Endothelial cell of umbilical vein (primary cell): ENCODE data around the gene KCNC1. TPM values are rescaled to one million over a fixed set of nuclear protein-coding genes. Genes with fewer than 3 reads are reported as not detected.

ENCODE experiments used
- BruUV-seq: library from RNA; stranded (reverse); fragments of 400-500 nt; replicated peaks from 2 replicates; lab custom pipeline; 2021; lab: Mats Ljungman, UMichigan
- CTCF ChIA-PET: fragments of 300-600, 350-600 bp; sonication (Branson Sonifier 250); formaldehyde crosslinking; loops from one replicate; lab custom pipeline; 2021; ENCODE audit warnings: antibody characterized with exemption, inconsistent platforms; lab: Charles Lee
- POLR2A ChIA-PET: fragments of 300-600, 350-600 bp; sonication (Branson Sonifier 250); formaldehyde crosslinking; loops from one replicate; lab custom pipeline; 2021; ENCODE audit warnings: antibody characterized with exemption, inconsistent platforms; lab: Charles Lee
- DNase-seq: peaks from one replicate; pipeline ENCODE4 v3.0.0-alpha.2; 2011; ENCODE audit warnings: low read depth, low spot score
- FAIRE-seq: peaks from 2 replicates; lab custom pipeline; 2011; peaks lifted over from hg19 to GRCh38; lab: Jason Lieb, UNC
- H2AFZ ChIP-seq: 2 replicates; pipeline ENCODE4 v1.6.0; 2012; ENCODE audit warnings: low read depth, low read length, control low read depth, inconsistent platforms
- H3K27ac ChIP-seq: 2 replicates; pipeline ENCODE4 v1.5.1; 2011; ENCODE audit warnings: low read depth, mild to moderate bottlenecking, control low read depth, low read length, moderate library complexity; ENCODE audit not compliant: insufficient read depth
- H3K27me3 ChIP-seq, 2 experiments: 2 replicates each; pipeline versions ENCODE4 v1.6.0 to v1.6.1; 2011; ENCODE audit warnings: low read length in 2 of 2, mixed read lengths in 1 of 2; ENCODE audit not compliant: control insufficient read depth in 2 of 2, insufficient read depth in 2 of 2
- H3K36me3 ChIP-seq, 2 experiments: 2 replicates in 1 of 2; 3 replicates in 1 of 2; pipeline ENCODE4 v1.5.1; 2011; ENCODE audit warnings: low read length in 2 of 2, mild to moderate bottlenecking in 1 of 2, moderate library complexity in 1 of 2; ENCODE audit not compliant: control insufficient read depth in 2 of 2, insufficient read depth in 2 of 2; ENCODE audit errors: extremely low read depth in 1 of 2
- H3K4me1 ChIP-seq: 3 replicates; pipeline ENCODE4 v1.5.1; 2011; ENCODE audit warnings: mild to moderate bottlenecking, low read length; ENCODE audit not compliant: control insufficient read depth, insufficient read depth; ENCODE audit errors: extremely low read depth
- H3K4me2 ChIP-seq: 2 replicates; pipeline ENCODE4 v1.6.1; 2011; ENCODE audit warnings: low read length, control low read depth, mixed read lengths; ENCODE audit not compliant: insufficient read depth
- H3K4me3 ChIP-seq, 3 experiments: fragments of 200-600 bp in 1 of 3; sonication (generic), shearing (Covaris generic) in 1 of 3; replicated peaks in 1 of 3; 2 replicates each; pipeline ENCODE4 v1.5.1; 2011 to 2016; ENCODE audit warnings: control low read depth in 3 of 3, low read length in 3 of 3, mild to moderate bottlenecking in 2 of 3, inconsistent platforms in 1 of 3, low read depth in 1 of 3, moderate library complexity in 1 of 3; ENCODE audit not compliant: insufficient read depth in 1 of 3
- H3K79me2 ChIP-seq: 2 replicates; pipeline ENCODE4 v1.6.0; 2012; ENCODE audit warnings: low read length, inconsistent platforms; ENCODE audit not compliant: control insufficient read depth, insufficient read depth
- H3K9ac ChIP-seq: replicated peaks from 2 replicates; pipeline ENCODE3; 2011; ENCODE audit warnings: low read length, control low read depth; ENCODE audit not compliant: insufficient read depth; ENCODE audit errors: extremely low read depth
- H3K9me1 ChIP-seq: replicated peaks from 3 replicates; pipeline ENCODE4 v1.6.0; 2011; ENCODE audit warnings: mild to moderate bottlenecking, low read length; ENCODE audit not compliant: control insufficient read depth, insufficient read depth; ENCODE audit errors: extremely low read depth
- H3K9me3 ChIP-seq: replicated peaks from 2 replicates; pipeline ENCODE4 v1.5.1; 2012; ENCODE audit warnings: low read length, inconsistent platforms; ENCODE audit not compliant: control insufficient read depth, insufficient read depth
- H4K20me1 ChIP-seq: replicated peaks from 2 replicates; pipeline ENCODE3; 2011; ENCODE audit warnings: mild to moderate bottlenecking, low read length; ENCODE audit not compliant: control insufficient read depth, insufficient read depth; ENCODE audit errors: extremely low read depth
- EZH2 ChIP-seq: IDR thresholded peaks from 2 replicates; pipeline ENCODE4 v1.6.1; 2012; ENCODE audit warnings: borderline replicate concordance, low read depth, mild to moderate bottlenecking, moderate library complexity, low read length, inconsistent platforms; ENCODE audit not compliant: severe bottlenecking
- FOS ChIP-seq: IDR thresholded peaks from 2 replicates; pipeline ENCODE4 v1.6.1; 2011; ENCODE audit warnings: mild to moderate bottlenecking, low read length, moderate library complexity, borderline replicate concordance; ENCODE audit not compliant: insufficient read depth
- GATA2 ChIP-seq: IDR thresholded peaks from 2 replicates; pipeline ENCODE4 v1.7.0; 2011; ENCODE audit warnings: low read depth, mild to moderate bottlenecking, moderate library complexity, mixed read lengths, low read length; ENCODE audit not compliant: insufficient read length, insufficient read depth
- JUN ChIP-seq: IDR thresholded peaks from 2 replicates; pipeline ENCODE4 v1.6.1; 2011; ENCODE audit warnings: borderline replicate concordance, low read depth; ENCODE audit not compliant: insufficient read length, insufficient read depth
- MYC ChIP-seq: IDR thresholded peaks from one replicate; pipeline ENCODE4 v1.6.1; 2011; ENCODE audit warnings: mild to moderate bottlenecking, low read depth, low read length
- POLR2A ChIP-seq: IDR thresholded peaks from 2 replicates; pipeline ENCODE4 v1.6.1; 2012; ENCODE audit warnings: low read depth, mild to moderate bottlenecking, control low read depth, low read length
- POLR2AphosphoS5 ChIP-seq: IDR thresholded peaks from 2 replicates; pipeline ENCODE4 v1.6.1; 2012; ENCODE audit warnings: low read depth, mild to moderate bottlenecking, control low read depth, low read length, moderate library complexity; ENCODE audit not compliant: insufficient read depth
- dilution Hi-C: fragments of 300-500 bp; cut with MboI; formaldehyde crosslinking; loops from one replicate; pipeline ENCODE4 v1.15.0; 2019; ENCODE audit warnings: low sequenced_read_pairs; ENCODE audit not compliant: extremely low pct_ligation_motif_present
- intact Hi-C: fragments of 100-400 bp; cut with micrococcal nuclease; formaldehyde crosslinking; loops from one replicate; pipeline ENCODE4 v1.10.0; 2022
- polyA plus RNA-seq, 4 experiments: library from polyadenylated mRNA; depleted of rRNA in 3 of 4; stranded (reverse) in 3 of 4; unstranded in 1 of 4; fragments of >200 nt; gene quantifications; 2 replicates each; pipeline versions ENCODE4 v1.2.1 to v1.2.3, GENCODE V29; 2011 to 2012; ENCODE audit warnings: missing spikeins in 1 of 4
- total RNA-seq: library from RNA; stranded (reverse); gene quantifications from 2 replicates; pipeline ENCODE4 v1.2.3, GENCODE V29; 2021
- TF ChIP-seq, protein P1 (sequence below), 2 donors: IDR thresholded peaks; 1 replicate in 1 of 2; 2 replicates in 1 of 2; pipeline ENCODE4 v1.5.1; 2011; ENCODE audit warnings: low read length in 2 of 2, mild to moderate bottlenecking in 2 of 2, moderate library complexity in 2 of 2, control low read depth in 1 of 2, inconsistent platforms in 1 of 2, low read depth in 1 of 2; ENCODE audit not compliant: insufficient read depth in 1 of 2; ENCODE audit errors: extremely low read depth in 1 of 2
- TF ChIP-seq, protein P2 (sequence below): IDR thresholded peaks from 2 replicates; pipeline ENCODE4 v1.6.1; 2011; ENCODE audit not compliant: insufficient read depth, insufficient read length

Gene KCNC1
- total and polyA plus RNA-seq, 2 donors (not counting 3 experiments of a cell fraction or from before 2014, with no cell fraction given) = not detected

DNA sequence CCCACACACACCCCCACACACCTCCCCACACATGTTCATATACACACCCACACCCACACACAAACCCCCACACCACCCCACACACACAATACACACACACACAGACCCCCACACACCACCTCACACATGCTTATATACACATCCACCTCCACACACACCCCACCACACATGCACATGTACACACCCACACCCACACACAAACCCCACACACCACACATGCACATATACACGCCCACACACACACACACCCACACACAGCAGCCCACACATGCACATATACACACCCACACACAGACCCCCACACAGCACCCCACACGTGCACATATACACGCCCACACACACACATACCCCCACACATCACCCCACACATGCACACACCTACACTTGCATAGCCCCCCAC, 29.1 kb downstream of the KCNC1 start:
- no peak for DNase-seq
- H3K4me3 ChIP-seq = no peak overlapping the region
- H3K36me3 ChIP-seq = no peaks in the 10 kb centered on the region
- no peak overlapping the region for H3K4me2 ChIP-seq
- POLR2A ChIA-PET = no interaction called here
- no peaks in the 10 kb centered on the region for H4K20me1 ChIP-seq
- TF ChIP-seq JUN (no peak), MYC (no peak), GATA2 (no peak), EZH2 (no peak), FOS (no peak), POLR2AphosphoS5 (no peak), POLR2A (no peak)
- TF ChIP-seq, protein P1, sequence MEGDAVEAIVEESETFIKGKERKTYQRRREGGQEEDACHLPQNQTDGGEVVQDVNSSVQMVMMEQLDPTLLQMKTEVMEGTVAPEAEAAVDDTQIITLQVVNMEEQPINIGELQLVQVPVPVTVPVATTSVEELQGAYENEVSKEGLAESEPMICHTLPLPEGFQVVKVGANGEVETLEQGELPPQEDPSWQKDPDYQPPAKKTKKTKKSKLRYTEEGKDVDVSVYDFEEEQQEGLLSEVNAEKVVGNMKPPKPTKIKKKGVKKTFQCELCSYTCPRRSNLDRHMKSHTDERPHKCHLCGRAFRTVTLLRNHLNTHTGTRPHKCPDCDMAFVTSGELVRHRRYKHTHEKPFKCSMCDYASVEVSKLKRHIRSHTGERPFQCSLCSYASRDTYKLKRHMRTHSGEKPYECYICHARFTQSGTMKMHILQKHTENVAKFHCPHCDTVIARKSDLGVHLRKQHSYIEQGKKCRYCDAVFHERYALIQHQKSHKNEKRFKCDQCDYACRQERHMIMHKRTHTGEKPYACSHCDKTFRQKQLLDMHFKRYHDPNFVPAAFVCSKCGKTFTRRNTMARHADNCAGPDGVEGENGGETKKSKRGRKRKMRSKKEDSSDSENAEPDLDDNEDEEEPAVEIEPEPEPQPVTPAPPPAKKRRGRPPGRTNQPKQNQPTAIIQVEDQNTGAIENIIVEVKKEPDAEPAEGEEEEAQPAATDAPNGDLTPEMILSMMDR (IDR thresholded peaks at IDR 0.05; ENCODE audit: extremely low read depth in 1 of 2, insufficient read depth in 1 of 2, low read depth in 1 of 2, low read length in 2 of 2) = no peak
- TF ChIP-seq, protein P2, sequence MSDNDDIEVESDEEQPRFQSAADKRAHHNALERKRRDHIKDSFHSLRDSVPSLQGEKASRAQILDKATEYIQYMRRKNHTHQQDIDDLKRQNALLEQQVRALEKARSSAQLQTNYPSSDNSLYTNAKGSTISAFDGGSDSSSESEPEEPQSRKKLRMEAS = no peak
- CTCF ChIA-PET = no interaction called here
- H3K9ac ChIP-seq = no peak overlapping the region
- no peak overlapping the region for H3K27ac ChIP-seq
- intact Hi-C loops = no loop called here
- H2AFZ ChIP-seq = no peak overlapping the region
- no peaks in the 10 kb centered on the region for H3K27me3 ChIP-seq
- no peaks in the 10 kb centered on the region for H3K4me1 ChIP-seq
- BruUV-seq = no TSS peak
- no peaks in the 10 kb centered on the region for H3K79me2 ChIP-seq
- no peaks in the 10 kb centered on the region for H3K9me3 ChIP-seq
- no peak for FAIRE-seq
- H3K9me1 ChIP-seq = no peaks in the 10 kb centered on the region
- dilution Hi-C loops = no loop called here
